HG03196 (cell line): Measurements from ENCODE around the gene MYBPC2.
"Not testable (repeated sequence)": the region's sequence is repeated elsewhere in the genome, so short reads cannot be mapped to it uniquely, and the experiment has no call there.

Experiments used
- ATAC-seq: cut with Tn5 transposase; IDR thresholded peaks from one replicate; pipeline ENCODE4 v1.9.1; 2021; ENCODE audit not compliant: unreplicated experiment

The MYBPC2 gene

GRCh38 chr19:50427318-50427925 lies 5.3 kb upstream of the MYBPC2 start:
- ATAC-seq, result no peak

GRCh38 chr19:50427997-50428425 lies 4.7 kb upstream of the MYBPC2 start:
- no peak for ATAC-seq

- no peak for ATAC-seq
Observed at GRCh38 chr19:50428772-50429463, 3.8 kb upstream of the MYBPC2 start.

GRCh38 chr19:50430888-50431342 lies 1.8 kb upstream of the MYBPC2 start:
- no peak for ATAC-seq

- peak; percentile 71 for ATAC-seq
Observed at GRCh38 chr19:50431343-50432220, 1.1 kb upstream of the MYBPC2 start.

GRCh38 chr19:50433201-50434180 lies 799 bp downstream of the MYBPC2 start:
- no peak for ATAC-seq

GRCh38 chr19:50434525-50434924 lies 1.8 kb downstream of the MYBPC2 start:
- no peak for ATAC-seq

GRCh38 chr19:50435221-50435620 lies 2.5 kb downstream of the MYBPC2 start:
- no peak for ATAC-seq

- no peak for ATAC-seq
Observed at GRCh38 chr19:50435627-50436026, 2.9 kb downstream of the MYBPC2 start.

GRCh38 chr19:50437862-50438449 lies 5.3 kb downstream of the MYBPC2 start:
- no peak for ATAC-seq

GRCh38 chr19:50439130-50439529 lies 6.4 kb downstream of the MYBPC2 start:
- not testable (repeated sequence) for ATAC-seq

- no peak for ATAC-seq
Observed at GRCh38 chr19:50444059-50444458, 11.4 kb downstream of the MYBPC2 start.

- ATAC-seq, result no peak
Observed at GRCh38 chr19:50447053-50447452, 14.4 kb downstream of the MYBPC2 start.

GRCh38 chr19:50447750-50448149 lies 15.1 kb downstream of the MYBPC2 start:
- ATAC-seq, result no peak

GRCh38 chr19:50449236-50449899 lies 16.7 kb downstream of the MYBPC2 start:
- no peak for ATAC-seq

- ATAC-seq, result no peak
Observed at GRCh38 chr19:50450369-50451222, 17.9 kb downstream of the MYBPC2 start.

- ATAC-seq, result no peak
Observed at GRCh38 chr19:50451223-50451534, 18.5 kb downstream of the MYBPC2 start.

GRCh38 chr19:50453243-50453642 lies 20.6 kb downstream of the MYBPC2 start:
- no peak for ATAC-seq

GRCh38 chr19:50455992-50456391 lies 23.3 kb downstream of the MYBPC2 start:
- ATAC-seq, result no peak
